Measurements from ENCODE around the gene CCDC12.
"Not testable (repeated sequence)": the region's sequence is repeated elsewhere in the genome, so short reads cannot be mapped to it uniquely, and the experiment has no call there.

The CCDC12 gene

GRCh38 chr3:46918634-46919033 lies 57.9 kb downstream of the CCDC12 start:
- DNase-seq, result no peak

- DNase-seq, result no peak
Measured at GRCh38 chr3:46918202-46918601, 58.3 kb downstream of the CCDC12 start.

- no peak for DNase-seq
Measured at GRCh38 chr3:46917257-46917656, 59.3 kb downstream of the CCDC12 start.

DNA sequence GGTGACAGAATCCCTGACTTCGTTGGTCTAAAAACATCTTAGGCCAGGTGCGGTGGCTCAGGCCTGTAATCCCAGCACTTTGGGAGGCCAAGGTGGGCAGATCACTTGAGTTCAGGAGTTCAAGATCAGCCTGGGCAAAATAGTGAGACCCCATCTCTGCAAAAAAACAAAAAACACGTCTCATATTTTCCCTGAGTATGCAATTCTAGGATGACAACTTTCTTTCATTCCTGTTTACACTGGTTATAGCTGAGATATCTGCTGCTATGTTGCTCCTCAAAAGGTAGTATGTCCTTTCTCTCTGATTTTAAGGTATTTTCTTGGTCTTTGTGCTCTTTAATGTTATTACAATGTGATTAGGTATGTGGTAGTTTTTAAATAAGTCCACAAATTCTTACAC lies 59.7 kb downstream of the CCDC12 start:
- DNase-seq, result no peak

DNA sequence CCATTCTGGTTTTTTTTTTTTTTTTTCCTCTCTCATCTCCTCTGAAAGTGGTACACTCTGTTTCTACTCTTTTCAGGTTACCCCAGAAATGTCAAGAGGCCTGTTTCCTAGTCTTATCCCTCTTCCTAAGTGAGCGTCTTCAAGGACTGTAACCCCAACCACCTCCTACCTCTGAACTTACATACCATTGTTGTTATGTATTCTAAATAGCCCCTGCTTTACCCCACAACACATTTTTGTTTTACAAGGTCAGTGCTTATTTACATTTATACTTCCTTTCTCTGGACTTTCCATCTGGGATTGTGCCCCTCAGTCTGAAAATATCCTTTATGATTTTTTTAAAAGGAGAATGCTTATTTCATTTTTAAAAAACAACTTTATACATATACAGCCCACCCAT lies 60.3 kb downstream of the CCDC12 start:
- no peak for DNase-seq

GRCh38 chr3:46915297-46915822 lies 61.2 kb downstream of the CCDC12 start:
- DNase-seq, result no peak

DNA sequence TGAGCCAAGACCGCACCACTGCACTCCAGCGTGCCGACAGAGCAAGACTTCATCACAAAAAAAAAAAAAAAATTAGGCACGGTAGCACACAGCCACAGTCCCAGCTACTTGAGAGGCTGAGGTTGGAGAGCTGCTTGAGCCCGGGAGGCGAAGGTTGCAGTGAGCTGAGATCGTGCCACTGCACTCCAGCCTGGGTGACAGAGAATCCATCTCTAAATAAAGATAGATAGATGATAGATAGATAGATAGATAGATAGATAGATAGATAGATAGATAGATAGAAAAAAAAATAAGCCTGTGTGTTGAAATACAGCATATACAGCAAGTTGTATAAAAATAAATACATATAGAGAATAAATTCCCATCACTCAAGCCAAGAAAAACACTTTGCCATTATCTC lies 61.7 kb downstream of the CCDC12 start:
- no peak for DNase-seq

GRCh38 chr3:46913644-46914043 lies 62.9 kb downstream of the CCDC12 start:
- no peak for DNase-seq

- no peak for DNase-seq
Measured at GRCh38 chr3:46912986-46913385, 63.6 kb downstream of the CCDC12 start.

- not testable (repeated sequence) for DNase-seq
Measured at GRCh38 chr3:46910914-46911313, 65.6 kb downstream of the CCDC12 start.

- DNase-seq, result no peak
Measured at GRCh38 chr3:46910166-46910760, 66.3 kb downstream of the CCDC12 start.

DNA sequence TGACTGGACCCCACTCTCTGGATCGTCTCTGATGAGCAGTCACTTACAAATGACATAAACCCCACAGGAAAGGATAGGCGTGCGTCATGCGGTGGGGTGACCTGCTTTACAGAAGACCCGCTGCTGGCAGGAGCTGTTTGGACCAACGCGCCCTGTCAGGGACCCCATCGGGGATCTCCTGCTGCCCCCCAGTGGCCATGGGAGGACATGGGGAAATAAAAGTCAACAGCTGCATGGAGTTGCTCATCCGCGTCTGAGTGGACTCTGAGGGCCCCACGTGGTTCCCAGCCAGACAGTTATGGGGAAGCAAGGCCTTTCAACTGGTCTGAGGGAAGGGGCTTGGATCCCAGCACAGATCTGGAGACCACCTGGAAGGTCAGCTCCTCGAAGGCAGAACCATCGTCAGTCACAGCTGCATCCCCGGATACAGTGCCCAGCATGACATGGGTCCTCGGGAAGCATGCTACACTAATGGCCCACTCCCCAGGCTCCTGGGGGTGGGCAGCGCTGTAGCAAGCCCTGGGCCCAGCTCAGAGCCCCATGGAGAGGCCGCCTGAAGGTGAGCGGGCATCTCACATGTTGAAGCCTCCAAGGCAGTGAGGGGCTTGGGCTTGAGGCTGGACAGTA lies 66.9 kb downstream of the CCDC12 start:
- peak; percentile 78 to 79 for DNase-seq

DNA sequence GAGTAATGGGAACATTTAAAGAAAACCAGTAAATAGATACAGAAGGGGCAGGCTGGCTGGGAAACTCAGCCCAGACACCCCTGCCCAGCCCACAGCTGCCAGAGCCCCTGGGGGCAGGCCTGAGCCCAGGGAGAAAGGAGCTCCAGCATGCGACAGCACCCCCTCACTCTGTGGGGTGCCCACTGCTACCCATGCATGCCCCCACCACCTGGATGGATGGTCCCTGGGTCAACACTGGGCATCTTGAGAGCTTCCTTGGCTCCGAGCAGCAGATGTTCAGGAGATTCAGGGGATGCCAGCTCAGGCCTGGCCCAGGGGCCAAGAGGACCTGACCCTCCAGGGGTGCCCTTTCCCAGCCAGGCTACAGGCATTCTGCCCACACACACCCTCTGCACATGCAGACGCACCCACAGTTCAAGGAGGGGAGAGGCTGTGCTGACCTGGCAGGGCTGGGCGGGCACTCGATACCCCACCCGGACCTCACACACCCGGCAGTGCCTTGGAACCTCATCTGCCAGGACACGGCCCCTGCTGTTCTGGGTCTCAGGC lies 67.5 kb downstream of the CCDC12 start:
- no peak for DNase-seq

DNA sequence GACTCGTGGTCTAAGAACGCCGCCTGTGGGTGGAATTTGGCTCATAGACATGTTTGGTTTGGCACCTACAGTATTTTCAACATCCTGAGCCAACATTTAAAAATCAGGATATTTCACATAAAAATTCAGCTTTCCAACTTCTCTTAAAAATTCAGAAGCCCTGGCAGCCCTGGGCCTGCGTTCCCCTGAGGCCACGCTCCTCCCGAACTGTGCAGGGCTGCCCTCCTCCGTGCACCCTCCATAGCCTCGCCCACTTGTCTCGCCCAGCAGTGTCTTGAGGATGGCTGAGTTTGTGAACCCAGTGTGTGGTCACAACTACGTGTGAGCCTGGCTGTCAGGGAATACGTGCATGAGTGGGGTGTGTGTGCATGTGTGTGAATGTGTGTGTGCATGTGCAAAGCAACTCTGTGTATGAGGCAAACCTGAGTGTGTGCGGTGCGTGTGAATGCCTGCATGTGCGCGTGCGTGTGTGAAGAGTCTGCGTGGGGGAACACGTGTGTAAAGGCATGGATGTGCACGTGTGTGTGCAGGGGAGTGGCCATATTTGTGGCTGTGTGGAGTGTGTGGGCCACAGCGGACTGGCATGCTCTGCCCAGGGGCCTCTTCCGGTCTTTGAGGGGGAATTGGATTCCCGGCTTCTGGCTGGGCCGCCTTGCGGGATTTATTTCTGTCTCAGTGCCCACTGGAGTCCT lies 68.1 kb downstream of the CCDC12 start:
- no peak for DNase-seq

GRCh38 chr3:46907960-46908293 lies 68.6 kb downstream of the CCDC12 start:
- no peak for DNase-seq

DNA sequence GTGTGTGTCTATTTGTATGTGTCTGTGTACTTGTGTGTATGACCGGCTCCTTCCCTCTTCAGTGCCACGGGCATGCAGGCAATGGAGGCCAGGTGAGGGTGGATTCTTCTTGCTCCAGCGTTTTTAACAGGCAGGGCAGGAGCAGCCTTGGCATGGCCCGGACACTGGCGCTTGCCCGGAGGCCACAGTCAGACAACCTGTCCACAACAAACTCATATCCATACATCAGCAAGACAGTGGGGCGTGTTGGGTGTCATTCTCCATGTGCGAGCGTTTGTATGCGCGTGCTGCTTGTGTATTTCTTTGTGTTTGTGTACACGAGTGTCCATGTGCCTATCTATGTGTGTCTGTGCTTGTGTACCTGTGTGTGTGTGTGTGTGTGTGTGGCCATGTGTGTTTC lies 69.3 kb downstream of the CCDC12 start:
- DNase-seq, result no peak

- DNase-seq, result no peak
Measured at GRCh38 chr3:46906471-46907058, 70.0 kb downstream of the CCDC12 start.

DNA sequence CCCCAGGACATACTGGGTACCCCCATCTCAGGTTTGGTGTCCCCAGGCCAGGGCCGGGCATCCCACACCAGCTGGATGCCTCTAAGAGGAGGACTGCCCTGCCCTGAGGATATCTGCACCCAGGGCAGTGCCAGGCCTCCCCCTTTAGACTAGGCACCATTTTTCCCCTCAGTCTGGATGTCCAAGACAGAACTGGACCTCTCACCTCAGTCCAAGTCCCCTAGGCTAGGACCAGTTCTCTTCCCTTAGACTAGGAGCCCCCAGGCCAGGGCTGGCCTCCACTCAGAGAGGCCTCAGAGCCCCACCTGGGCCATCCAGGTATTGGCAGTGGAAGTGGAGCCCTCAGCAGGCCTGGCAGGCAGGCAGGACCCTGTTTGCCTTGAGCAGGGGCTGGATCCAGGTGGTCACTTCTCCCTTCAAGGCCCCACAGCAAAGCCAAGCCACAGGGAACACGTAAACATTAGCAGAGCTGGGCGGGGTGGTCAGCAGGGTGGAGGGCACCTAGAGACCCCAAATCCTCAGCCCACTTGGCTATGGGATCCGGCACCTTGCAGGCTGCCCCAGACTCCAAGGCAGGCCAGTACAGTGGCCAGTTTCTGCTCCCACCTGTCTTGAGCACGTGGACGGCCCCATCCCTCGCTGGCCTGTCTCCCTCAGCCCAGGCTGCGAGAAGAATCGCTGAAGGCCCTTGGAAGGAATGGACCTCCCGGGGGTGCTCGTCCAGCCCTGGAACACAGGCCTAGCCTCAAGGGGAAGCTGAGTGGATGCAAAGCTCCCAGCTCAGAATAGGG lies 70.7 kb downstream of the CCDC12 start:
- no peak for DNase-seq

- DNase-seq, result no peak
Measured at GRCh38 chr3:46905213-46905560, 71.4 kb downstream of the CCDC12 start.

GRCh38 chr3:46904303-46905212 lies 72.0 kb downstream of the CCDC12 start:
- DNase-seq, result no peak

Data from CD4-positive, alpha-beta T cell treated with Interleukin-1 beta for 1 hour (primary cell).